ENCODE data around the gene IGF2BP2. TPM values are rescaled to one million over a fixed set of nuclear protein-coding genes. Genes with fewer than 3 reads are reported as not detected.

The IGF2BP2 gene
- total RNA-seq, 1 donor from 2014 or later = 9.8 TPM

DNA sequence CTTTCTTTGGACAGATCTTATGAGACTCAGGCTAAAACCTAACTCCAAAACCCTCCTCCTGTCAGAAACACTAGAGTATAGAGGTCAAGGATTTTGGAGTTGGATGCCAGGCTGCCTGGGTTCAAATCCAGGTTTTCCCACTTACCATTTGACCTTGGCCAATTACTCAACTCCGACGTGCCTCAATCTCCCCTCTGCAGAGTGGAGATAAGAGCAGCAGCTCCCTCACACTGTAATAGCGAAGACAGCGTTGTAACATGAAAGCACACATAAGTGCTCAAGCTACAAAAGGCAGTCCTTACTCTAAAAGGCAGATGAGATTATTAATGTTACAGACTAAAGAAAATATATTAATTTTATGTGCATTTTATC lies 90.1 kb downstream of the IGF2BP2 start:
- TF ChIP-seq CTCF (IDR thresholded peaks at IDR 0.05) (no peak), POLR2A (IDR thresholded peaks at IDR 0.05) (no peak), POLR2AphosphoS5 (IDR thresholded peaks at IDR 0.05; ENCODE audit: insufficient read depth in 1 of 2, low read depth in 1 of 2) (no peak)
- H3K27ac ChIP-seq = no peak overlapping the region
- H3K4me3 ChIP-seq = no peak overlapping the region
- peaks cover 14% of the 10 kb centered on the region for H3K4me1 ChIP-seq
- intact Hi-C loops (cut with DNase I) = no loop called here
- H3K36me3 ChIP-seq = no peaks in the 10 kb centered on the region
- DNase-seq (ENCODE audit: extremely low spot score in 2 of 2) = no peak
- no peaks in the 10 kb centered on the region for H3K27me3 ChIP-seq
- H3K9me3 ChIP-seq = no peaks in the 10 kb centered on the region

DNA sequence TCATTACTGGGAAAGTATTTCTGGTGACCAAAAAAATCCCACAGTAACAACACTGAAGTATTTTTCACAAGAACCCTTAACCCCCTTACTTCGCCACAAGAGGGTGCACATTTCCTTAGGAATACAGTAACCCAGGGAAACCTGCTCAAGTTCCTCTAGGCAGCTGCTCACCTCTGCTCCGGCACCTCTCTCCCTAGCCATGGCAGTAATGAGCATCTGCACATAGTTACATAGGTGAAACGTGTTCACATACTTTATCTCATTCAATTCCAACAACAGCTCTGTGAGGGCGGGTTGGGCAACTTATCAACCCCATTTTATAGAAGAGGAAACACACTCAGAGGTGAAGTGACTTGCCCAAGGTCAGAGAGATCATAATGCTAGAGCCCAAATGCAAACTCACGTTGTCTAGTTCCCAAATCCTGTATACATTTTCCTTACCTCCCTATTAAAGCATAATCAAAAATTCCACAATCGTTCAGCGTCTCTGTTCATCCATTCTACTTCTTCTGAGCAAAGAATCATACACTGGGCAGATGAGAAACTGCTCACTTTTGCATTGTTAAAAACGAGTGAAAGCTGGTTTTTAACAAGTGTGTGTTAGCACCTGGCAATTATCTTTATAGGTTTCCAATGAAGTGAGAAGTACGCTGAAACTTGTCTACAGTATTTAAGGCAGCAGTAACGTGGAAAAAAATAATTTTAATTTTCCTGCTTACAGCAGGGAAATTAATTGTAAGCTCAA lies 90.7 kb downstream of the IGF2BP2 start:
- Histone ChIP-seq H3K4me1 (peaks cover 14% of the 10 kb centered on the region), H3K27ac (no peak overlapping the region), H3K27me3 (no peaks in the 10 kb centered on the region), H3K36me3 (no peaks in the 10 kb centered on the region), H3K4me3 (no peak overlapping the region), H3K9me3 (no peaks in the 10 kb centered on the region)
- intact Hi-C loops (cut with DNase I) = no loop called here
- DNase-seq (ENCODE audit: extremely low spot score in 2 of 2) = no peak
- TF ChIP-seq CTCF (IDR thresholded peaks at IDR 0.05) (peak in 2 of 3 experiments; percentile 15 to 29), POLR2AphosphoS5 (IDR thresholded peaks at IDR 0.05; ENCODE audit: insufficient read depth in 1 of 2, low read depth in 1 of 2) (no peak)

DNA sequence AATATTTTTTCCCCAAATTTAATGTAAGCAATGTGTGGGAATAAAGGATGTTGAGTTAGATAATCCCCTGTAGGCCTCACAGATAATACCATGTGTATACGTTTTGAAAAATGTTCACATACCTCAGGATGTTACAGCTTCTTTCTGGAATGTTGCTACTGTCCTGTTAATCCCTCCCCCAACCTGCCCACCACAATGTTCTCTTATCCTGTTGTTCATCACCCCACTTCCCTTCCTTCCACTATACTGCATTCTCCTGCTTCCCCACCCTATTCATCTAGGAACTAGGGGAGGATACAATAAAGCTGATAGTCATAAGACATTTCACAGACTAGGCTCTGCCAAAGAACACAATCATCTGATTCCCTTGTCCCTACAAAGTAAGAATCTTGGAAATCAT lies 92.1 kb downstream of the IGF2BP2 start:
- no peaks in the 10 kb centered on the region for H3K27me3 ChIP-seq
- no peaks in the 10 kb centered on the region for H3K36me3 ChIP-seq
- peaks cover 10% of the 10 kb centered on the region for H3K4me1 ChIP-seq
- H3K9me3 ChIP-seq = no peaks in the 10 kb centered on the region
- no peak for TF ChIP-seq POLR2A (IDR thresholded peaks at IDR 0.05)
- TF ChIP-seq CTCF (IDR thresholded peaks at IDR 0.05) = no peak
- no peak for TF ChIP-seq POLR2AphosphoS5 (IDR thresholded peaks at IDR 0.05; ENCODE audit: insufficient read depth in 1 of 2, low read depth in 1 of 2)
- no peak overlapping the region for H3K27ac ChIP-seq
- no peak for DNase-seq (ENCODE audit: extremely low spot score in 2 of 2)
- H3K4me3 ChIP-seq = no peak overlapping the region
- intact Hi-C loops (cut with DNase I) = no loop called here

DNA sequence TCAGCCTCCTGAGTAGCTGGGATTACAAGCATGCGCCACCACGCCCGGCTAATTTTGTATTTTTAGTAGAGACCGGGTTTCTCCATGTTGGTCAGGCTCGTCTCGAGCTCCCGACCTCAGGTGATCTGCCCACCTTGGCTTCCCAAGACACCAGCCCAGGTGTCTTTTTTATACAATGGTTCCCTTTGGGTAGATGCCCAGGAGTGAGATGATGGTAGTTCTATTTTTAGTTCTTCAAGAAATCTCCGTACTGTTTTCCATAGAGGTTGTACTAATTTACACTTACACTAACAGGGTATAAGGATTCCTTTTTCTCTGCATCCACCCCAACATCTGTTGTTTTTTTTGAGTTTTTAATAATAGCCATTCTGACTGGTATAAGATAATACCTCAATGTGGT lies 94.3 kb downstream of the IGF2BP2 start:
- TF ChIP-seq CTCF (IDR thresholded peaks at IDR 0.05) (no peak), POLR2AphosphoS5 (IDR thresholded peaks at IDR 0.05; ENCODE audit: insufficient read depth in 1 of 2, low read depth in 1 of 2) (no peak), POLR2A (IDR thresholded peaks at IDR 0.05) (no peak)
- no peaks in the 10 kb centered on the region for H3K9me3 ChIP-seq
- H3K4me1 ChIP-seq = no peaks in the 10 kb centered on the region
- H3K27ac ChIP-seq = no peak overlapping the region
- intact Hi-C loops (cut with DNase I) = no loop called here
- no peak overlapping the region for H3K4me3 ChIP-seq
- no peaks in the 10 kb centered on the region for H3K36me3 ChIP-seq
- DNase-seq (ENCODE audit: extremely low spot score in 2 of 2) = no peak
- no peaks in the 10 kb centered on the region for H3K27me3 ChIP-seq

DNA sequence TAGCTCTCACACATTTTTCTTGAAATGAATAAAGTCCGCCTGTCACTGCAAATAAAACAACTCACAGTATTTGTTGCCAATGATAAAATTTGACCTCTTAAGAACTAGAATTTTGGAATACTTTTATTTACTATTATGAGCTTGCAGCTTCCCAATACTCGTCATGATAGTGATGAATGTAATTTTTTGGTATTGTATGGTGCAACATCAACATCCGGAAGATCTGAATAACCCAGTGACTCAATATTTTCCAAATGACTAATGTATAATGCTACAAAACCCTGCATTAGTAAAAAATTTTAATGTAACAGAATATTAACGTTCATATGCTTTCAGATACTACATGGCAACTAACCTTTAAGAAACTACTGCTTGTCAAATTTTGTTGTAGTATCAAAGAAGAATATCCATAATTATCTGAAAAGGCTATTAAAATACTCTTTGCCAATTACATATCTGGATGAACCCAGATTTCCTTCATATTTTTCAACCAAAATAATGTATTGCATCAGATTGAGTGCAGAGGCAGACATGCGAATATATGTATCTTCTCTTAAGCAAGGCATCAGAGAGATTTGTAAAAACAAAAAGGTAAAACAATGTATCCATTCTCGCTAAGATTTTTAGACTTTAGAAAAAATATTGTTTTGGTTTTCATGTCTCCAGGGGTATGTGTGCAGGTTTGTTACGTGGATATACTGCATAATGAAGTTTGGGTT lies 95.3 kb downstream of the IGF2BP2 start:
- H3K36me3 ChIP-seq = no peaks in the 10 kb centered on the region
- H3K4me1 ChIP-seq = no peaks in the 10 kb centered on the region
- DNase-seq (ENCODE audit: extremely low spot score in 2 of 2) = no peak
- no peak overlapping the region for H3K27ac ChIP-seq
- H3K9me3 ChIP-seq = no peaks in the 10 kb centered on the region
- H3K27me3 ChIP-seq = no peaks in the 10 kb centered on the region
- intact Hi-C loops (cut with DNase I) = no loop called here
- no peak overlapping the region for H3K4me3 ChIP-seq
- TF ChIP-seq POLR2A (IDR thresholded peaks at IDR 0.05) (no peak), POLR2AphosphoS5 (IDR thresholded peaks at IDR 0.05; ENCODE audit: insufficient read depth in 1 of 2, low read depth in 1 of 2) (no peak), CTCF (IDR thresholded peaks at IDR 0.05) (no peak)
